ENCODE results near the gene BAHCC1.

Gene BAHCC1

GRCh38 chr17:81420769-81421462, 25.7 kb downstream of the BAHCC1 start:
- Histone ChIP-seq H3K36me3 (ENCODE audit: control insufficient read depth, low read length) (no peaks in the 10 kb centered on the region), H3K4me1 (ENCODE audit: control insufficient read depth, low read length) (no peaks in the 10 kb centered on the region), H4K20me1 (ENCODE audit: control insufficient read depth, insufficient read depth, low read depth, low read length) (no peaks in the 10 kb centered on the region), H3K9me3 (ENCODE audit: control insufficient read depth, insufficient read depth, low read length) (peaks cover 14% of the 10 kb centered on the region), H3K79me2 (ENCODE audit: control insufficient read depth, low read length) (no peaks in the 10 kb centered on the region), H3F3A (ENCODE audit: control insufficient read depth, insufficient read depth) (no peaks in the 10 kb centered on the region; the same call in 1 of the 2 replicates), H3K4me3 (ENCODE audit: low read length) (no peak overlapping the region), H3K9me2 (replicated peaks; ENCODE audit: control insufficient read depth, low read length) (no peaks in the 10 kb centered on the region), H3K27me3 (ENCODE audit: control insufficient read depth, low read length) (no peaks in the 10 kb centered on the region), H3K27ac (ENCODE audit: low read depth, low read length) (no peak overlapping the region), H3K4me2 (ENCODE audit: low read length) (no peak overlapping the region)
- no peak for TF ChIP-seq CTCF (IDR thresholded peaks at IDR 0.05; ENCODE audit: low read depth, low read length, poor library complexity, severe bottlenecking)
- no peak for TF ChIP-seq EZH2phosphoT487 (IDR thresholded peaks at IDR 0.05; ENCODE audit: borderline replicate concordance, low read length)

- Histone ChIP-seq H4K20me1 (ENCODE audit: control insufficient read depth, insufficient read depth, low read depth, low read length) (no peaks in the 10 kb centered on the region), H3K9me2 (replicated peaks; ENCODE audit: control insufficient read depth, low read length) (no peaks in the 10 kb centered on the region), H3K27ac (ENCODE audit: low read depth, low read length) (no peak overlapping the region), H3F3A (ENCODE audit: control insufficient read depth, insufficient read depth) (no peaks in the 10 kb centered on the region; the same call in 1 of the 2 replicates), H3K79me2 (ENCODE audit: control insufficient read depth, low read length) (no peaks in the 10 kb centered on the region), H3K4me2 (ENCODE audit: low read length) (no peak overlapping the region), H3K27me3 (ENCODE audit: control insufficient read depth, low read length) (no peaks in the 10 kb centered on the region), H3K4me1 (ENCODE audit: control insufficient read depth, low read length) (no peaks in the 10 kb centered on the region), H3K36me3 (ENCODE audit: control insufficient read depth, low read length) (no peaks in the 10 kb centered on the region), H3K9me3 (ENCODE audit: control insufficient read depth, insufficient read depth, low read length) (peaks cover 18% of the 10 kb centered on the region), H3K4me3 (ENCODE audit: low read length) (no peak overlapping the region)
- TF ChIP-seq EZH2phosphoT487 (IDR thresholded peaks at IDR 0.05; ENCODE audit: borderline replicate concordance, low read length), result no peak
- TF ChIP-seq CTCF (IDR thresholded peaks at IDR 0.05; ENCODE audit: low read depth, low read length, poor library complexity, severe bottlenecking), result no peak
Observed at GRCh38 chr17:81422776-81423697, 27.8 kb downstream of the BAHCC1 start.

- H3K9me3 ChIP-seq (ENCODE audit: control insufficient read depth, insufficient read depth, low read length), result peaks cover 18% of the 10 kb centered on the region
- H3K4me3 ChIP-seq (ENCODE audit: low read length), result no peak overlapping the region
- no peak overlapping the region for H3K27ac ChIP-seq (ENCODE audit: low read depth, low read length)
- TF ChIP-seq CTCF (IDR thresholded peaks at IDR 0.05; ENCODE audit: low read depth, low read length, poor library complexity, severe bottlenecking) (no peak), EZH2phosphoT487 (IDR thresholded peaks at IDR 0.05; ENCODE audit: borderline replicate concordance, low read length) (no peak)
- no peaks in the 10 kb centered on the region for H3K36me3 ChIP-seq (ENCODE audit: control insufficient read depth, low read length)
- no peaks in the 10 kb centered on the region for H3K79me2 ChIP-seq (ENCODE audit: control insufficient read depth, low read length)
- H3K4me1 ChIP-seq (ENCODE audit: control insufficient read depth, low read length), result no peaks in the 10 kb centered on the region
- peaks cover 4% of the 10 kb centered on the region; the same call in 1 of the 2 replicates for H3K27me3 ChIP-seq (ENCODE audit: control insufficient read depth, low read length)
- H3K4me2 ChIP-seq (ENCODE audit: low read length), result no peak overlapping the region
- H4K20me1 ChIP-seq (ENCODE audit: control insufficient read depth, insufficient read depth, low read depth, low read length), result no peaks in the 10 kb centered on the region
- H3K9me2 ChIP-seq (replicated peaks; ENCODE audit: control insufficient read depth, low read length), result no peaks in the 10 kb centered on the region
- no peaks in the 10 kb centered on the region; the same call in 1 of the 2 replicates for H3F3A ChIP-seq (ENCODE audit: control insufficient read depth, insufficient read depth)
Observed at GRCh38 chr17:81423698-81424071, 28.4 kb downstream of the BAHCC1 start.
